ENCODE measurements around the gene KXD1. TPM values are rescaled to one million over a fixed set of nuclear protein-coding genes. Genes with fewer than 3 reads are reported as not detected.

KXD1 gene
- total and polyA plus RNA-seq, 7 donors: 84.9 to 122 (median 118) TPM

DNA sequence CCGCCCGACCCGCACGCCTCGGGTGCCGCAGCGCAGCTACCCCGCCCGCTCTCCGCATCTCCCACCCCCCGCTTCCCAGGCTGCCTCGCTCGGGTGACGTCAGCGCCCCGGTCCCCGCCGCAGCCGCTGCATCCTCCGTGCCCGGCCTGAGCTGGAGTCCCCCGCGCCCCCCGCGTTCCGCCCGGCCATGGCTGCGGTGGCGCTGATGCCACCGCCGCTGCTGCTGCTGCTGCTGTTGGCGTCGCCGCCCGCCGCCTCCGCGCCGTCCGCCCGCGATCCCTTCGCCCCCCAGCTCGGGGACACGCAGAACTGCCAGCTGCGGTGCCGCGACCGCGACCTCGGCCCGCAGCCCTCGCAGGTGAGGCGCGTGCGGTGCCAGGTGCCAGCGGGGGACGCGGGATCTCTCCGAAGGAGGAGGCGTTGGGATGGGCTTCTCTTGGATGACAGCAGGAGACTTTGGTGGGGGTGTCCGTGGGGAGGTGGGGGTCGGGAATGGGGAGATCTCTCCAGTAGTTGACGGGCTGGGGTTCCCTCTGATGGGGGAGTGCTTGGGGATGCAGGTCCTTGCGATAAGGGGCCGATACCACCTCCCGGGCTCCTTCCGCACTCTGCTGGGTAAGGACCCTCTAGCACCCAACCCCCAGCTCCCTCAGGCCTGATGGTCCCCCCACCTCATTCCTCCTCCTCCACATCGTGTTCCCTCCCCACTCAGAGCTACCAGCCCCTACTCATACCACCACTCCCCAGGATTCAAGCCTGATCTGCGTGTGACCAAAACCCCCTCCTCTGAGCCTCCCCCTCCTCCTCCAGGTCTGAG, 55.3 kb downstream of the KXD1 start, which contains the start of gene TMEM59L:
TMEM59L (plus strand) TSS at position 99 of the 817 bp plus-strand sequence; CDS start at position 188, 89 bp downstream.
- WGBS, 2 donors: 3 to 4% methylated on average over 70 of the region's 70 CpGs
- no peak for DNase-seq
- no peak for TF ChIP-seq POLR2AphosphoS5 (IDR thresholded peaks at IDR 0.05)
- TF ChIP-seq EP300 (IDR thresholded peaks at IDR 0.05): no peak
- TF ChIP-seq CTCF (IDR thresholded peaks at IDR 0.05): no peak
- no peak for TF ChIP-seq POLR2A (IDR thresholded peaks at IDR 0.05)
- H3K36me3 ChIP-seq: no peaks in the 10 kb centered on the region
- no peak within 1 kb of the TSS for H3K27ac ChIP-seq
- H3K27me3 ChIP-seq: peaks cover 56 to 98% (median 68%) of the 10 kb centered on the region in 3 donors
- H3K4me3 ChIP-seq: peak within 1 kb of the TSS; percentile 14 to 59 (median 46)
- intact Hi-C loops (cut with DNase I): no loop called here
- no peaks in the 10 kb centered on the region for H3K9me3 ChIP-seq
- H3K4me1 ChIP-seq: peaks cover 0 to 32% (median 26%) of the 10 kb centered on the region in 4 donors

DNA sequence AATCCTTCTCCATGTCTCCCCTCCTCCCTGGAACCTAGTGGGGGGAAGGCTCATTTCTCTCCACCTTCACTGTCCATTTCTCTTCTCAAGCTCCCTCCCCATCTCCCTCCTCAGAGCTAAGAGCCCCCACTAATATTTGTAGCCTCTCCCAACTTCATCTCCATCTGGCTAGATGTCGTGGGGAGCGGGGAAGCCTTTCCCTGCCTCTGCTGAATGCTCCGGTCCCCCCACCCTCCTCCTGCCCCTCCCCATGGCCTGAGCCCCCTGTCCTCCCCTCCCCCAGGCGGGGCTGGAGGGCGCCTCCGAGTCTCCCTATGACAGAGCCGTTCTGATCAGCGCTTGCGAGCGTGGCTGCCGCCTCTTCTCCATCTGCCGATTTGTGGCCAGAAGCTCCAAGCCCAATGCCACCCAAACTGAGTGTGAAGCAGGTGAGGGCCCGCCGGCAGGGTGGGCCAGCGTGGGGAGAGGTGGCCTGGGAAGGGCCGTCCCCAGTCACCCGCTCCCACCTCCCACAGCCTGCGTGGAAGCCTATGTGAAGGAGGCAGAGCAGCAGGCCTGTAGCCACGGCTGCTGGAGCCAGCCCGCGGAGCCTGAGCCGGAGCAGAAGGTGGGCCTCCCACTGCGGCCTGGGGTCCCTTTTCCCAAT, 56.0 kb downstream of the KXD1 start:
- intact Hi-C loops (cut with DNase I): no loop called here
- DNase-seq: no peak
- 31 to 37% methylated on average over 23 of the region's 23 CpGs for WGBS, 2 donors
- H3K27ac ChIP-seq: no peak overlapping the region
- H3K4me1 ChIP-seq: peaks cover 0 to 30% (median 26%) of the 10 kb centered on the region in 4 donors
- no peaks in the 10 kb centered on the region for H3K9me3 ChIP-seq
- H3K4me3 ChIP-seq: no peak overlapping the region
- TF ChIP-seq EP300 (IDR thresholded peaks at IDR 0.05): no peak
- no peak for TF ChIP-seq POLR2AphosphoS5 (IDR thresholded peaks at IDR 0.05)
- no peak for TF ChIP-seq POLR2A (IDR thresholded peaks at IDR 0.05)
- no peak for TF ChIP-seq CTCF (IDR thresholded peaks at IDR 0.05)
- H3K27me3 ChIP-seq: peaks cover 48 to 95% (median 61%) of the 10 kb centered on the region in 3 donors
- H3K36me3 ChIP-seq: no peaks in the 10 kb centered on the region

GRCh38 chr19:18616023-18616422, 58.4 kb downstream of the KXD1 start:
- Histone ChIP-seq H3K27ac (no peak overlapping the region), H3K27me3 (peaks cover 31 to 80% (median 40%) of the 10 kb centered on the region in 3 donors), H3K9me3 (no peaks in the 10 kb centered on the region), H3K36me3 (no peaks in the 10 kb centered on the region), H3K4me1 (peaks cover 0 to 24% (median 23%) of the 10 kb centered on the region in 4 donors), H3K4me3 (no peak overlapping the region)
- DNase-seq: no peak
- intact Hi-C loops (cut with DNase I): no loop called here
- TF ChIP-seq CTCF (IDR thresholded peaks at IDR 0.05) (no peak), POLR2A (IDR thresholded peaks at IDR 0.05) (no peak), EP300 (IDR thresholded peaks at IDR 0.05) (no peak), POLR2AphosphoS5 (IDR thresholded peaks at IDR 0.05) (no peak)
- 89 to 90% methylated on average over 3 of the region's 3 CpGs for WGBS, 2 donors

- no peak overlapping the region for H3K27ac ChIP-seq
- no peak overlapping the region for H3K4me3 ChIP-seq
- no peak for DNase-seq
- intact Hi-C loops (cut with DNase I): no loop called here
- peaks cover 0 to 9% (median 8%) of the 10 kb centered on the region in 4 donors for H3K4me1 ChIP-seq
- no peaks in the 10 kb centered on the region for H3K9me3 ChIP-seq
- TF ChIP-seq CTCF (IDR thresholded peaks at IDR 0.05): no peak
- TF ChIP-seq POLR2A (IDR thresholded peaks at IDR 0.05): no peak
- no peak for TF ChIP-seq EP300 (IDR thresholded peaks at IDR 0.05)
- no peak for TF ChIP-seq POLR2AphosphoS5 (IDR thresholded peaks at IDR 0.05)
- peaks cover 16 to 65% (median 25%) of the 10 kb centered on the region in 3 donors for H3K27me3 ChIP-seq
- H3K36me3 ChIP-seq: no peaks in the 10 kb centered on the region
Measured at GRCh38 chr19:18617562-18617961, 59.9 kb downstream of the KXD1 start.

Data from sigmoid colon (tissue), 7 donors.